HepG2 (cell line): ENCODE results near the gene APOBEC3H. TPM values are rescaled to one million over a fixed set of nuclear protein-coding genes. Genes with fewer than 3 reads are reported as not detected.

Experiments
- ATAC-seq: fragments of 200-7000 bp; cut with Tn5 transposase; 3 replicates; pipeline ENCODE4 v1.9.1; 2020; ENCODE audit warnings: mild to moderate bottlenecking, moderate library complexity
- BruUV-seq: library from RNA; stranded (reverse); fragments of 400-500 nt; replicated peaks from 2 replicates; lab custom pipeline; 2021; lab: Mats Ljungman, UMichigan
- CTCF ChIA-PET: fragments of 300-600 bp; formaldehyde crosslinking; extraction: SDS; loops from one replicate; lab custom pipeline; 2021; ENCODE audit warnings: low total read pairs, inconsistent platforms, low intra/inter-chr PET ratio; lab: Yijun Ruan, JAX
- POLR2A ChIA-PET: fragments of 350-600 bp; sonication (Branson Sonifier 250); formaldehyde crosslinking; loops from one replicate; lab custom pipeline; 2020; ENCODE audit warnings: antibody characterized with exemption, inconsistent platforms; lab: Yijun Ruan, JAX
- DNase-seq: peaks from one replicate; pipeline ENCODE4 v3.0.0-alpha.2; 2015; ENCODE audit warnings: low spot score
- FAIRE-seq: peaks from 3 replicates; lab custom pipeline; 2011; peaks lifted over from hg19 to GRCh38; lab: Jason Lieb, UNC
- H2AFZ ChIP-seq: one replicate; pipeline ENCODE4 v1.6.1; 2011; ENCODE audit warnings: low read length, inconsistent platforms
- H3K27ac ChIP-seq: fragments of 300-600 bp; 3 replicates; pipeline ENCODE4 v1.8.0; 2011; ENCODE audit warnings: mixed run types, mild to moderate bottlenecking, mixed read lengths, low read length, inconsistent platforms; ENCODE audit not compliant: insufficient read depth; ENCODE audit errors: extremely low read length
- H3K27me3 ChIP-seq, 2 experiments: fragments of 200-600 bp in 1 of 2; 2 replicates in 1 of 2; 3 replicates in 1 of 2; pipeline versions ENCODE4 v1.6.0 to v1.8.0; 2011; ENCODE audit warnings: low read length in 2 of 2, mild to moderate bottlenecking in 2 of 2, moderate library complexity in 2 of 2, inconsistent platforms in 1 of 2; ENCODE audit not compliant: insufficient read depth in 2 of 2, control insufficient read depth in 1 of 2
- H3K36me3 ChIP-seq, 2 experiments: fragments of 200-600 bp in 1 of 2; replicated peaks in 1 of 2; 2 replicates in 1 of 2; 3 replicates in 1 of 2; pipeline versions ENCODE4 v1.5.1 to v1.8.0; 2011; ENCODE audit warnings: low read length in 2 of 2, inconsistent platforms in 1 of 2; ENCODE audit not compliant: insufficient read depth in 2 of 2, control insufficient read depth in 1 of 2
- H3K4me1 ChIP-seq: 2 replicates; pipeline ENCODE4 v1.5.1; 2012; ENCODE audit warnings: low read length, inconsistent platforms; ENCODE audit not compliant: insufficient read depth
- H3K4me2 ChIP-seq: 2 replicates; pipeline ENCODE4 v1.6.0; 2011; ENCODE audit warnings: low read depth, low read length, inconsistent platforms
- H3K4me3 ChIP-seq, 3 experiments: fragments of 200-600 bp in 1 of 3; sonication (generic), shearing (Covaris generic) in 1 of 3; replicated peaks in 1 of 3; 2 replicates each; pipeline ENCODE4 v1.5.1; 2011 to 2016; ENCODE audit warnings: low read length in 3 of 3, inconsistent platforms in 2 of 3, low read depth in 2 of 3, mild to moderate bottlenecking in 2 of 3, control low read depth in 1 of 3, mixed read lengths in 1 of 3; ENCODE audit not compliant: insufficient read depth in 1 of 3
- H3K79me2 ChIP-seq: one replicate; pipeline ENCODE4 v1.6.1; 2011; ENCODE audit warnings: low read length, inconsistent platforms; ENCODE audit not compliant: insufficient read depth
- H3K9ac ChIP-seq: 2 replicates; pipeline ENCODE4 v1.6.0; 2011; ENCODE audit warnings: mild to moderate bottlenecking, low read depth, low read length, inconsistent platforms; ENCODE audit not compliant: insufficient read depth
- H3K9me3 ChIP-seq: 2 replicates; pipeline ENCODE4 v1.5.1; 2012; ENCODE audit warnings: mild to moderate bottlenecking, low read length
- H4K20me1 ChIP-seq: 2 replicates; pipeline ENCODE4 v1.6.0; 2011; ENCODE audit warnings: inconsistent platforms, mild to moderate bottlenecking, low read length, moderate library complexity; ENCODE audit not compliant: insufficient read depth
- ASH2L ChIP-seq: fragments of 300-600, 200-600 bp; sonication (generic); IDR thresholded peaks from 2 replicates; pipeline ENCODE4 v1.7.0; 2017; ENCODE audit warnings: low read depth, mild to moderate bottlenecking, moderate library complexity, mixed read lengths, low read length; ENCODE audit not compliant: insufficient read length
- ATRX ChIP-seq: sonication (generic); formaldehyde crosslinking; IDR thresholded peaks from 2 replicates; pipeline ENCODE4 v1.4.0; 2020; ENCODE audit warnings: missing genetic modification reagents, borderline replicate concordance
- DRAP1 ChIP-seq: IDR thresholded peaks from 2 replicates; pipeline ENCODE4 v1.6.1; 2016; ENCODE audit warnings: missing genetic modification reagents, missing compliant biosample characterization
- EHMT2 ChIP-seq: fragments of 200-600 bp; sonication (generic); IDR thresholded peaks from 2 replicates; pipeline ENCODE4 v1.7.0; 2017; ENCODE audit warnings: antibody characterized with exemption, low read depth, low read length, borderline replicate concordance
- FOXP1 ChIP-seq, 2 experiments: fragments of 450-650 bp in 1 of 2; IDR thresholded peaks; 2 replicates each; pipeline ENCODE4 v1.6.1; 2017 to 2018; ENCODE audit warnings: antibody characterized with exemption in 1 of 2
- NFKB2 ChIP-seq: sonication (generic); formaldehyde crosslinking; IDR thresholded peaks from 2 replicates; pipeline ENCODE4 v1.4.0; 2020; ENCODE audit warnings: missing genetic modification reagents, borderline replicate concordance
- SMAD1 ChIP-seq: sonication (generic); formaldehyde crosslinking; IDR thresholded peaks from 2 replicates; pipeline ENCODE4 v1.4.0; 2020; ENCODE audit warnings: missing genetic modification reagents, low read depth, mild to moderate bottlenecking, borderline replicate concordance
- ZNF382 ChIP-seq: sonication (generic); formaldehyde crosslinking; IDR thresholded peaks from 2 replicates; pipeline ENCODE4 v1.5.0; 2020; ENCODE audit warnings: missing genetic modification reagents, mild to moderate bottlenecking, borderline replicate concordance
- ZNF414 ChIP-seq: sonication (generic); formaldehyde crosslinking; IDR thresholded peaks from 2 replicates; pipeline ENCODE4 v1.5.0; 2020; ENCODE audit warnings: missing genetic modification reagents
- ZNF674 ChIP-seq: sonication (generic); formaldehyde crosslinking; IDR thresholded peaks from 2 replicates; pipeline ENCODE4 v1.5.0; 2020; ENCODE audit warnings: low read depth, mild to moderate bottlenecking, missing genetic modification reagents
- ZNF790 ChIP-seq: sonication (generic); formaldehyde crosslinking; IDR thresholded peaks from 2 replicates; pipeline ENCODE4 v1.8.0; 2022; ENCODE audit warnings: missing genetic modification reagents, mild to moderate bottlenecking, borderline replicate concordance
- WGBS: methylation state at CpG from one replicate; pipeline ENCODE4 v1.1.6; 2017; ENCODE audit warnings: low lambda C conversion rate; 5-methylcytosine and 5-hydroxymethylcytosine counted together
- in situ Hi-C: cut with HindIII; loops from 2 replicates; pipeline ENCODE4 v1.10.0; 2017; ENCODE audit warnings: low pct_unique_long_range_greater_than_20kb; ENCODE audit not compliant: extremely low pct_ligation_motif_present
- intact Hi-C: fragments of 100-400 bp; cut with micrococcal nuclease; formaldehyde crosslinking; loops from one replicate; pipeline ENCODE4 v1.10.0; 2022; ENCODE audit not compliant: unreplicated experiment
- polyA plus RNA-seq, 8 experiments: library from polyadenylated mRNA; depleted of rRNA in 3 of 8; stranded (reverse) in 7 of 8; unstranded in 1 of 8; fragments of >200 nt; fragmentation: Illumina TruSeq in 4 of 8; extraction: Trizol in 4 of 8; gene quantifications; 2 replicates each; pipeline versions ENCODE4 v1.2.1 to v1.2.3, GENCODE V29; 2011 to 2016; ENCODE audit warnings: low read depth in 4 of 8, missing spikeins in 1 of 8, mixed read lengths in 1 of 8; ENCODE audit not compliant: insufficient read depth in 1 of 8
- total RNA-seq, 5 experiments: library from RNA; depleted of rRNA; stranded (reverse); fragments of >200 nt; fragmentation: Illumina TruSeq; extraction: Trizol; gene quantifications; 2 replicates each; pipeline ENCODE4 v1.2.3, GENCODE V29; 2016; ENCODE audit warnings: low read depth in 1 of 5

APOBEC3H gene
- total and polyA plus RNA-seq, 2 of the 13 experiments (the other 11 are each of a cell fraction or from before 2014, with no cell fraction given) = 0.18 to 0.31 TPM

GRCh38 chr22:39083212-39084165, 13.6 kb upstream of the APOBEC3H start:
- peaks cover 0 to 5% of the 10 kb centered on the region in 2 experiments; a peak in 2 of 5 replicates for H3K27me3 ChIP-seq
- CTCF ChIA-PET = no interaction called here
- POLR2A ChIA-PET = no interaction called here

More at GRCh38 chr22:39083212-39084165, 13.6 kb upstream of the APOBEC3H start:
- WGBS = 55% methylated on average over 11 of the region's 14 CpGs
- no peaks in the 10 kb centered on the region for H4K20me1 ChIP-seq
- no peak overlapping the region for H2AFZ ChIP-seq
- H3K27ac ChIP-seq = no peak overlapping the region
- no peak overlapping the region for H3K4me2 ChIP-seq
- no peaks in the 10 kb centered on the region for H3K36me3 ChIP-seq
- in situ Hi-C loops (no loop called here), intact Hi-C loops (no loop called here)
- no peak for DNase-seq
- H3K4me3 ChIP-seq = no peak overlapping the region
- no peak for FAIRE-seq
- no peaks in the 10 kb centered on the region for H3K79me2 ChIP-seq
- no peak for ATAC-seq
- no peaks in the 10 kb centered on the region for H3K4me1 ChIP-seq
- H3K9ac ChIP-seq = no peak overlapping the region
- no TSS peak for BruUV-seq
- TF ChIP-seq FOXP1 (IDR thresholded peaks at IDR 0.05) = no peak
- TF ChIP-seq FOXP1 (CRISPR knock-in tag; IDR thresholded peaks at IDR 0.05) = no peak
- TF ChIP-seq ZNF790 = no peak
- no peak for TF ChIP-seq EHMT2
- no peak for TF ChIP-seq NFKB2 (CRISPR knock-in tag)
- no peak for TF ChIP-seq SMAD1 (CRISPR knock-in tag)
- TF ChIP-seq DRAP1 (CRISPR knock-in tag) = no peak
- TF ChIP-seq ZNF382 (CRISPR knock-in tag) = no peak
- no peak for TF ChIP-seq ASH2L
- TF ChIP-seq ZNF414 (CRISPR knock-in tag) = no peak
- TF ChIP-seq ATRX (CRISPR knock-in tag) = no peak
- TF ChIP-seq ZNF674 (CRISPR knock-in tag) = no peak
- no peaks in the 10 kb centered on the region for H3K9me3 ChIP-seq
